ENCODE data around the gene VCAM1. TPM values are rescaled to one million over a fixed set of nuclear protein-coding genes. Genes with fewer than 3 reads are reported as not detected.

Gene VCAM1
- total RNA-seq, 1 experiment from 2014 or later = not detected

- TF ChIP-seq ZNF512 (CRISPR knock-in tag; IDR thresholded peaks at IDR 0.05; ENCODE audit: borderline replicate concordance) (no peak), ATF3 (CRISPR knock-in tag; conservative IDR thresholded peaks at IDR 0.05) (no peak), MXD4 (CRISPR knock-in tag; IDR thresholded peaks at IDR 0.05; ENCODE audit: borderline replicate concordance) (no peak), NR1H2 (CRISPR knock-in tag; IDR thresholded peaks at IDR 0.05) (no peak), MAX (CRISPR knock-in tag; IDR thresholded peaks at IDR 0.05) (no peak), SOX15 (CRISPR knock-in tag; IDR thresholded peaks at IDR 0.05) (no peak), ZBTB43 (CRISPR knock-in tag; IDR thresholded peaks at IDR 0.05) (no peak), ZNF425 (CRISPR knock-in tag; conservative IDR thresholded peaks at IDR 0.05) (no peak), CREM (CRISPR knock-in tag; IDR thresholded peaks at IDR 0.05) (no peak), CTCF (IDR thresholded peaks at IDR 0.05) (no peak)
These were observed 66.0 kb downstream of the VCAM1 start (continued) for GRCh38 chr1:100785470-100786052.

- H3K36me3 Mint-ChIP-seq = peaks cover 7% of the 10 kb centered on the region
- H3K4me1 Mint-ChIP-seq = peaks cover 18% of the 10 kb centered on the region
- H3K27me3 Mint-ChIP-seq (ENCODE audit: low read depth) = no peaks in the 10 kb centered on the region
- ChIA-PET POLR2A (no interaction called here), CTCF (no interaction called here)
- H3K9me3 Mint-ChIP-seq = peaks cover 16% of the 10 kb centered on the region
- DNase-seq (ENCODE audit: low spot score) (no peak), ATAC-seq (no peak)
- H3K4me3 Mint-ChIP-seq = no peak overlapping the region
- H3K27ac Mint-ChIP-seq = no peak overlapping the region
- TF ChIP-seq ZNF317 (CRISPR knock-in tag; IDR thresholded peaks at IDR 0.05; ENCODE audit: borderline replicate concordance, low read depth) (no peak), NR1H2 (CRISPR knock-in tag; IDR thresholded peaks at IDR 0.05) (no peak), TEAD4 (CRISPR knock-in tag; IDR thresholded peaks at IDR 0.05) (no peak), IRF1 (CRISPR knock-in tag; IDR thresholded peaks at IDR 0.05) (no peak), ARID4B (CRISPR knock-in tag; IDR thresholded peaks at IDR 0.05; ENCODE audit: borderline replicate concordance) (no peak), E2F5 (CRISPR knock-in tag; IDR thresholded peaks at IDR 0.05) (no peak), ZSCAN18 (CRISPR knock-in tag; IDR thresholded peaks at IDR 0.05) (no peak), STAT6 (CRISPR knock-in tag; conservative IDR thresholded peaks at IDR 0.05; ENCODE audit: low read depth) (no peak)
These were observed 67.3 kb downstream of the VCAM1 start for GRCh38 chr1:100786870-100787269.
